Parathyroid adenoma (tissue), 2 donors: ENCODE data around the gene DMXL1.

Source experiments
- H2AFZ ChIP-seq: fragments of 300-600 bp; sonication (generic); one replicate; pipeline ENCODE4 v1.7.0; 2017; ENCODE audit warnings: antibody characterized with exemption, mild to moderate bottlenecking
- H3K27ac ChIP-seq: fragments of 300-600 bp; sonication (generic); one replicate; pipeline ENCODE4 v1.7.0; 2017
- H3K27me3 ChIP-seq: fragments of 300-600 bp; sonication (generic); one replicate; pipeline ENCODE4 v1.7.0; 2017; ENCODE audit warnings: low read length; ENCODE audit not compliant: control insufficient read depth, insufficient read depth
- H3K36me3 ChIP-seq: fragments of 300-600 bp; sonication (generic); one replicate; pipeline ENCODE4 v1.7.0; 2017; ENCODE audit warnings: low read length; ENCODE audit not compliant: control insufficient read depth, insufficient read depth
- H3K4me1 ChIP-seq: fragments of 300-600 bp; sonication (generic); one replicate; pipeline ENCODE4 v1.7.0; 2017; ENCODE audit warnings: control low read depth
- H3K4me2 ChIP-seq: fragments of 300-600 bp; sonication (generic); one replicate; pipeline ENCODE4 v1.7.0; 2017; ENCODE audit warnings: low read length
- H3K4me3 ChIP-seq: fragments of 300-600 bp; sonication (generic); one replicate; pipeline ENCODE4 v1.7.0; 2017; ENCODE audit warnings: low read depth, low read length
- H3K79me2 ChIP-seq: fragments of 300-600 bp; sonication (generic); one replicate; pipeline ENCODE4 v1.7.0; 2017; ENCODE audit warnings: control low read depth
- H3K9ac ChIP-seq: fragments of 300-600 bp; sonication (generic); one replicate; pipeline ENCODE4 v1.7.0; 2017; ENCODE audit warnings: mild to moderate bottlenecking
- H3K9me3 ChIP-seq: fragments of 300-600 bp; sonication (generic); one replicate; pipeline ENCODE4 v1.7.0; 2017; ENCODE audit warnings: low read length; ENCODE audit not compliant: control insufficient read depth
- TF ChIP-seq, protein P1 (sequence below): fragments of 300-600 bp; sonication (generic); IDR thresholded peaks from one replicate; pipeline ENCODE4 v1.7.0; 2017; ENCODE audit warnings: antibody characterized with exemption, mild to moderate bottlenecking
- donor health status: primary hyperparathyroidism.

DMXL1 gene

DNA sequence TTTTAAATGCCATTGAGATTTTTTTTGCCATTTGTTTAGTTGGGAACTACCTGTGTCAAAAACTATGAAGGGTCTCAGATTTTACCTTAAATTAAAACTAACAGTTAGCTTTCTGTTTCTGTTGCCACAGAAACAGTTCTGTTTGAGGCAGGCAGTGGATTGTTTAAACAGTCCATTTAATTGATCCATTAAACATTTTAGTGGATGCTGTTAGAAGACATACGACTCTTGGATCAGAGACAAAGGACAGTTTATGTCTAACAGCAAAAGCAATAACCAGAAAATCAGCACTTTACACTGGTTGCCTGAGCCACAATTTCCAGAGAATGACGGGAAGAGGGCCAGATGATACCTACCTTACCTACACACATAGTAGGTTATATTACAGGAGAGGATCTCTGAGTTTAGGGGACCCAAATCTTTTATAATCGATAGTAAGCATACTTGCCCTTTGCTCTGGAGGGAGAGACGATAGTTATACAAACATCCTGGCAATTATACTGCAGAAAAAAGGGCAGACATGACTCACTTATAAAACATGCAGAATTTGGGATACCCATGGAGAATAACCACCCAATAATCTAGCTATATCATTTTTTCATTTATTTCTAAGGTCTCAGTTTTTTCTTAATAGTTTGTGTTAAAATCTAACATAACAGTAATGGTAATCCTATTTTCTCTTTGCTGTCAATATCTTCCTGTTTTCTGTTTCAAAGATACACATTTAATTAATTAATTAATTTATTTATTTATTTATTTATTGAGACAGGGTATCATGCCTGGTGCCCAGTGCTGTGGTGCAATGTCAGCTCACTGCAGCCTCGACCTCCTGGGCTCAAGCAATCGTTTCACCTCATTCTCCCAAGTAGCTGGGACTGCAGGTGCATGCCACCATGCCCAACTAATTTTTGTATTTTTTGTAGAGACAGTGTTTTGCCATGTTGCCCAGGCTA is 148.2 kb downstream of the DMXL1 start:
- Histone ChIP-seq H3K27me3 (no peaks in the 10 kb centered on the region), H3K9me3 (no peaks in the 10 kb centered on the region), H3K4me3 (no peak overlapping the region), H3K4me2 (no peak overlapping the region), H3K9ac (no peak overlapping the region), H3K79me2 (no peaks in the 10 kb centered on the region), H2AFZ (no peak overlapping the region), H3K36me3 (no peaks in the 10 kb centered on the region), H3K4me1 (no peaks in the 10 kb centered on the region), H3K27ac (no peak overlapping the region)
- TF ChIP-seq, protein P1, sequence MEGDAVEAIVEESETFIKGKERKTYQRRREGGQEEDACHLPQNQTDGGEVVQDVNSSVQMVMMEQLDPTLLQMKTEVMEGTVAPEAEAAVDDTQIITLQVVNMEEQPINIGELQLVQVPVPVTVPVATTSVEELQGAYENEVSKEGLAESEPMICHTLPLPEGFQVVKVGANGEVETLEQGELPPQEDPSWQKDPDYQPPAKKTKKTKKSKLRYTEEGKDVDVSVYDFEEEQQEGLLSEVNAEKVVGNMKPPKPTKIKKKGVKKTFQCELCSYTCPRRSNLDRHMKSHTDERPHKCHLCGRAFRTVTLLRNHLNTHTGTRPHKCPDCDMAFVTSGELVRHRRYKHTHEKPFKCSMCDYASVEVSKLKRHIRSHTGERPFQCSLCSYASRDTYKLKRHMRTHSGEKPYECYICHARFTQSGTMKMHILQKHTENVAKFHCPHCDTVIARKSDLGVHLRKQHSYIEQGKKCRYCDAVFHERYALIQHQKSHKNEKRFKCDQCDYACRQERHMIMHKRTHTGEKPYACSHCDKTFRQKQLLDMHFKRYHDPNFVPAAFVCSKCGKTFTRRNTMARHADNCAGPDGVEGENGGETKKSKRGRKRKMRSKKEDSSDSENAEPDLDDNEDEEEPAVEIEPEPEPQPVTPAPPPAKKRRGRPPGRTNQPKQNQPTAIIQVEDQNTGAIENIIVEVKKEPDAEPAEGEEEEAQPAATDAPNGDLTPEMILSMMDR = no peak

DNA sequence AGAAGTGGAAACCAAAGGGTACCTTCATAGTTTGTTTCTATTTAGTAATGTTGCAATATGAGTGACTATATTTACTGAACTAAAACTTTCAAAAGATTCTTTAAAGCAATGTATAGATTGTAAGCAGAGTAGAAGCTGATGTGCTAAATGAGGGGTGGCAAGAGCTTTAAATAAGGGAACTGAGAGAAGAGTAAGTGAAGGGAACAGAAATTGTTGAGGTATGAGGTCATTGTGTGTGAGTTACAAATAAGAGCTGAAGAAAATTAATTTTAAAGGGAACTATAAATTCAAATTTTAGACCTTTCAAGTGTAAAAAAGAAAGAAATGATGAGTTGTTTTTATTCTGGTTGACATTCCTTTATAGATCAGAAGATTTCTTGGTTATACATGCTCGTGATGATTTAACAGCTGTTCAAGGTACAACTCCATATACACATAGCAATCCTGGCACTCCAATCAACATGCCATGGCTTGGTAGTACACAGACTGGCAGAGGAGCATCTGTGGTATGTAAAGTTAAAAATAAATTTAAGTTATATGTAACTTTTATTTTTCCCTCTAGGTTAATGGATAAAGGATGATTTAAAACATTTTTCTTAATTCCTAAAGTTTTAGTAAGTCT is 149.8 kb downstream of the DMXL1 start:
- Histone ChIP-seq H3K4me2 (no peak overlapping the region), H3K9ac (no peak overlapping the region), H2AFZ (no peak overlapping the region), H3K27me3 (no peaks in the 10 kb centered on the region), H3K9me3 (no peaks in the 10 kb centered on the region), H3K4me3 (no peak overlapping the region), H3K36me3 (no peaks in the 10 kb centered on the region), H3K27ac (no peak overlapping the region), H3K4me1 (no peaks in the 10 kb centered on the region), H3K79me2 (no peaks in the 10 kb centered on the region)
- TF ChIP-seq, protein P1 = no peak

DNA sequence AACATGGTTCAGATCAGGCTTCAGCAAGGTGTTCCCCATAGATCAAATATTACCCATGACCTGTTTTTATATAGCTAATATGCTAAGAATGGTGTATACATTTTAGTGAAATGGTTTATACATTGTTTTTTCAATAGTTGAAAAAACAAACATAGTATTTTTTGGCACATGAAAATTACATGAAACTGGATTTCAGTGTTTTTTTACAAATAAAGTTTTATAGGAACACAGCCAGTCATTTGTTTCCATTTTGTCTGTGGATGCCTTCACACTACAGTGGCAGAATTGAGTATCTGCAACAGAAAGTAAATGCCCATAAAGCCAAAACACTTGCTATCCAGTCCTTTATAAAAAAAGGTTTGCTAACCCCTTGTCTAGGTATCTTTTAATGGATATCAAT is 150.4 kb downstream of the DMXL1 start:
- TF ChIP-seq, protein P1 = no peak
- H3K36me3 ChIP-seq = no peaks in the 10 kb centered on the region
- no peak overlapping the region for H2AFZ ChIP-seq
- no peak overlapping the region for H3K4me2 ChIP-seq
- H3K9me3 ChIP-seq = no peaks in the 10 kb centered on the region
- H3K9ac ChIP-seq = no peak overlapping the region
- no peak overlapping the region for H3K27ac ChIP-seq
- H3K4me3 ChIP-seq = no peak overlapping the region
- H3K27me3 ChIP-seq = no peaks in the 10 kb centered on the region
- no peaks in the 10 kb centered on the region for H3K4me1 ChIP-seq
- no peaks in the 10 kb centered on the region for H3K79me2 ChIP-seq

DNA sequence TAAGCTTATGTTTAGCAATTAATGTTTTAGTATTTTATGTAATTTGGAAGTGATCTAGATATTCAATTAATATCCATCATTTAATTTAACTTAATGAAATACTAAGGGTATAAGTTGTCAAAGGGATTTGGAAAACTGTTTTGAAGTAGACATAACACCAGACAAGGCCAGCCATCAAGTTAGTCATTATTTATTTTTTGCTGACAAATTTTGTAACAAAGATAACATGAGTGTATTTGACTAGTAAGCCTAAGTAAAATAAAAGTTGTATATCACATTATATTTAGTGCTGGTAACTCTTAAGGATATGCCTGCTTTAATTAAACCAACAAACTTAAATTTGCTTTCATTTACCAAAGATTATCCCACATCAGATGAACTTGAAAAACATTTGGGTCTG is 159.1 kb downstream of the DMXL1 start:
- Histone ChIP-seq H3K9ac (no peak overlapping the region), H3K9me3 (no peaks in the 10 kb centered on the region), H3K4me1 (no peaks in the 10 kb centered on the region), H3K27me3 (no peaks in the 10 kb centered on the region), H3K79me2 (no peaks in the 10 kb centered on the region), H3K4me2 (no peak overlapping the region), H2AFZ (no peak overlapping the region), H3K36me3 (no peaks in the 10 kb centered on the region), H3K4me3 (no peak overlapping the region), H3K27ac (no peak overlapping the region)
- TF ChIP-seq, protein P1 = no peak
